PC-3 (cell line): ENCODE measurements around the gene EIF5A2.
"Not testable (repeated sequence)": the region's sequence is repeated elsewhere in the genome, so short reads cannot be mapped to it uniquely, and the experiment has no call there.

ENCODE experiments used
- CTCF ChIP-seq: fragments of 300-600 bp; sonication (generic); conservative IDR thresholded peaks from 2 replicates; pipeline ENCODE4 v1.5.1; 2017; ENCODE audit warnings: antibody characterized with exemption, low read depth, mild to moderate bottlenecking, low read length
- EZH2 ChIP-seq: fragments of 300-600 bp; sonication (generic); IDR thresholded peaks from one replicate; pipeline ENCODE4 v1.6.1; 2017; ENCODE audit warnings: antibody characterized with exemption, mild to moderate bottlenecking, low read length; ENCODE audit not compliant: unreplicated experiment
- EZH2phosphoT487 ChIP-seq: fragments of 300-600 bp; sonication (generic); IDR thresholded peaks from 2 replicates; pipeline ENCODE4 v1.6.1; 2018; ENCODE audit warnings: mild to moderate bottlenecking, antibody characterized with exemption, low read length, borderline replicate concordance

DNA sequence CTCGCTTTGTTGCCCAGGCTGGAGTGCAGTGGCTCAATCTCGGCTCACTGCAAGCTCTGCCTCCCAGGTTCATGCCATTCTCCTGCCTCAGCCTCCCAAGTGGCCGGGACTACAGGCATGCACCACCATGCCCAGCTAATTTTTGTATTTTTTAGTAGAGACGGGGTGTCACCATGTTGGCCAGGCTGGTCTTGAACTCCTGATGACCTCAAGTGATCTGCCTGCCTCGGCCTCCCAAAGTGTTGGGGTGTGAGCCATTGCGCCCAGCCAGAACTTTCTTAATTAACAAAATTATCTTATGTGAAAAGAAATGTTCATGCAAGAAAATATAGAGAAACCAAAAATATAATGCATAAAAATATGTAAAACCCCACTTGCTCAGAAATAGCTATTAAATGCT is 31.1 kb downstream of the EIF5A2 start:
- TF ChIP-seq CTCF, EZH2, EZH2phosphoT487: not testable (repeated sequence)
